ENCODE data around the gene GLUL. TPM values are rescaled to one million over a fixed set of nuclear protein-coding genes. Genes with fewer than 3 reads are reported as not detected.

The GLUL gene
- total RNA-seq, 2 experiments from 2014 or later = 97.5 to 98.0 TPM

DNA sequence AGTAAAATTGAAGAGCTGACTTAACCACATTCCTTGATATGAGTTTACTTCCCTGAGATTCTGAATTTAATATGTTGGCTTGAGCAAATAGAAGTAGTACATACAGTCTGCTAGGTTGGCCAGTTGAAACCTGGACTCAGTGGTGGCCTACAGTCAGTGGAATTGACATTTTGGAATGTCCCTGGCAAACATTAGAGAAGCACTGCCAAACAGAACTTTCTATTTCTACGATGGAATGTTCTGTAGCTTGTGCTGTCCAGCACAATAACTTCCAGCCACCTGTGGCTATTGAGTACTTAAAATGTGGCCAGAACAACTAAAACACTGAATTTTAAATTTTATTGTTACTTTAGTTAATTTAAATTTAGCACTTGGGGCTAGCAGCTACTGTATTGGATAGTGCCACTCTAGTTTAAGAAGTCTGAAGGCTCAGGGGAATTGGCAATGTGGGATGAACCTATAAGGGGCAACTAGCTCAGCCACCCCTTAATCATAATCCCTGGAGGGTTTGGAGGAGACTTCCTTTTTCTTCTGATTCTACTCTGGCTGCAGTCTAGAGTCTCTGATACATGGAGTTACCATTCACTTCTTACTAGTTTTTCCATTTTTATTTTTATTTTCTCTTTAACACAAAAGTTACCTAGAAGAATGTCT lies 19.2 kb upstream of the GLUL start:
- CTCF ChIA-PET = interaction anchor here (1.3 kb wide), 1 partner anchor 267 kb away, joined by 3 read pairs; no protein-coding TSS in a partner anchor
- no peak for ATAC-seq
- H3K9me3 Mint-ChIP-seq (ENCODE audit: insufficient read depth) = no peaks in the 10 kb centered on the region
- H3K27me3 Mint-ChIP-seq (ENCODE audit: low read depth) = peaks cover 45% of the 10 kb centered on the region
- no peak overlapping the region for H3K4me3 Mint-ChIP-seq
- H3K27ac Mint-ChIP-seq = no peak overlapping the region
- POLR2A ChIA-PET = no interaction called here
- H3K36me3 Mint-ChIP-seq (ENCODE audit: low read depth) = no peaks in the 10 kb centered on the region
- no peak for DNase-seq
- peaks cover 3% of the 10 kb centered on the region for H3K4me1 Mint-ChIP-seq (ENCODE audit: low read depth)

GRCh38 chr1:182410138-182410537 lies 18.5 kb upstream of the GLUL start:
- Mint-ChIP-seq H3K9me3 (ENCODE audit: insufficient read depth) (no peaks in the 10 kb centered on the region), H3K27me3 (ENCODE audit: low read depth) (peaks cover 46% of the 10 kb centered on the region), H3K4me1 (ENCODE audit: low read depth) (peaks cover 2% of the 10 kb centered on the region), H3K27ac (no peak overlapping the region), H3K36me3 (ENCODE audit: low read depth) (no peaks in the 10 kb centered on the region), H3K4me3 (no peak overlapping the region)
- no peak for ATAC-seq
- DNase-seq = no peak
- POLR2A ChIA-PET = no interaction called here
- CTCF ChIA-PET = no interaction called here

- no peaks in the 10 kb centered on the region for H3K9me3 Mint-ChIP-seq (ENCODE audit: insufficient read depth)
- peaks cover 2% of the 10 kb centered on the region for H3K4me1 Mint-ChIP-seq (ENCODE audit: low read depth)
- no peak for DNase-seq
- no peaks in the 10 kb centered on the region for H3K36me3 Mint-ChIP-seq (ENCODE audit: low read depth)
- POLR2A ChIA-PET = no interaction called here
- peaks cover 46% of the 10 kb centered on the region for H3K27me3 Mint-ChIP-seq (ENCODE audit: low read depth)
- ATAC-seq = no peak
- no peak overlapping the region for H3K4me3 Mint-ChIP-seq
- CTCF ChIA-PET = interaction anchor here (2.9 kb wide), 1 partner anchor 12 kb away, joined by 18 read pairs; no protein-coding TSS in a partner anchor
- no peak overlapping the region for H3K27ac Mint-ChIP-seq
These were observed 17.0 kb upstream of the GLUL start for GRCh38 chr1:182408435-182409075.

DNA sequence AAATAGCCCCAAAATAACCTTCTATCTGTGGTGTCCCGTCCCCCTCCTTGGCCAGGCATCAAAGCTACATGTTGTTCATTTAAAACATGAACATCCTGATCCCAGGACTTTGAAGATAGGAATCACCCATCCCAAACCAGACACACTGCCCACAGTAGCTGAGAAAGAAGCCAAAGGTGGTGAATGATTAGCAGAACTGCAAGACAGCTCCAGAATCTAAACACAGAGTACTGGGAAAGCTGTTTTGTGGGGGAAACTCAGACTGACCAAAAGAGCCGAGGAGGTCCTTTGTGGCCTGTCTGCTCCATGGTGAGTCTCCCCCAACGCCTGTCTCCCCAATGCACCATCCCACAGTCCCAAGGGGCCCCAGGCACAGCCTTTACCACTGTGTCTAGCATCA lies 16.1 kb upstream of the GLUL start:
- CTCF ChIA-PET = interaction anchor here (1.0 to 2.9 kb wide), 2 partner anchors 11 to 265 kb away, joined by 4 to 18 read pairs; no protein-coding TSS in a partner anchor
- H3K9me3 Mint-ChIP-seq (ENCODE audit: insufficient read depth) = no peaks in the 10 kb centered on the region
- H3K4me1 Mint-ChIP-seq (ENCODE audit: low read depth) = peaks cover 2% of the 10 kb centered on the region
- H3K27ac Mint-ChIP-seq = no peak overlapping the region
- H3K4me3 Mint-ChIP-seq = no peak overlapping the region
- DNase-seq (no peak), ATAC-seq (no peak)
- peaks cover 52% of the 10 kb centered on the region for H3K27me3 Mint-ChIP-seq (ENCODE audit: low read depth)
- no peaks in the 10 kb centered on the region for H3K36me3 Mint-ChIP-seq (ENCODE audit: low read depth)
- POLR2A ChIA-PET = no interaction called here

GRCh38 chr1:182406012-182406411 lies 14.4 kb upstream of the GLUL start:
- CTCF ChIA-PET = interaction anchor here (0.5 to 2.9 kb wide), 3 partner anchors 9 to 325 kb away, joined by 3 to 18 read pairs (median 3); no protein-coding TSS in a partner anchor
- Mint-ChIP-seq H3K9me3 (ENCODE audit: insufficient read depth) (no peaks in the 10 kb centered on the region), H3K27ac (no peak overlapping the region), H3K4me3 (no peak overlapping the region), H3K4me1 (ENCODE audit: low read depth) (peaks cover 2% of the 10 kb centered on the region), H3K27me3 (ENCODE audit: low read depth) (peaks cover 48% of the 10 kb centered on the region), H3K36me3 (ENCODE audit: low read depth) (no peaks in the 10 kb centered on the region)
- DNase-seq (no peak), ATAC-seq (no peak)
- POLR2A ChIA-PET = no interaction called here

GRCh38 chr1:182405578-182405977 lies 14.0 kb upstream of the GLUL start:
- no peak for ATAC-seq
- Mint-ChIP-seq H3K27ac (no peak overlapping the region), H3K4me3 (no peak overlapping the region), H3K4me1 (ENCODE audit: low read depth) (peaks cover 2% of the 10 kb centered on the region), H3K9me3 (ENCODE audit: insufficient read depth) (no peaks in the 10 kb centered on the region), H3K27me3 (ENCODE audit: low read depth) (peaks cover 47% of the 10 kb centered on the region), H3K36me3 (ENCODE audit: low read depth) (no peaks in the 10 kb centered on the region)
- POLR2A ChIA-PET = no interaction called here
- CTCF ChIA-PET = interaction anchor here (0.5 to 1.3 kb wide), 4 partner anchors 9 to 325 kb away, joined by 3 to 7 read pairs (median 4); no protein-coding TSS in a partner anchor
- no peak for DNase-seq

- no peak overlapping the region for H3K27ac Mint-ChIP-seq
- H3K36me3 Mint-ChIP-seq (ENCODE audit: low read depth) = no peaks in the 10 kb centered on the region
- DNase-seq = no peak
- ChIA-PET POLR2A (no interaction called here), CTCF (interaction anchor here (0.9 to 1.3 kb wide), 3 partner anchors 8 to 324 kb away, joined by 4 to 7 read pairs (median 5); no protein-coding TSS in a partner anchor)
- peaks cover 43% of the 10 kb centered on the region for H3K27me3 Mint-ChIP-seq (ENCODE audit: low read depth)
- no peak overlapping the region for H3K4me3 Mint-ChIP-seq
- peaks cover 2% of the 10 kb centered on the region for H3K4me1 Mint-ChIP-seq (ENCODE audit: low read depth)
- no peaks in the 10 kb centered on the region for H3K9me3 Mint-ChIP-seq (ENCODE audit: insufficient read depth)
- no peak for ATAC-seq
These were observed 13.2 kb upstream of the GLUL start for GRCh38 chr1:182404781-182405180.

- Mint-ChIP-seq H3K9me3 (ENCODE audit: insufficient read depth) (no peaks in the 10 kb centered on the region), H3K27ac (no peak within 1 kb of the TSS), H3K4me3 (no peak within 1 kb of the TSS), H3K36me3 (ENCODE audit: low read depth) (no peaks in the 10 kb centered on the region), H3K27me3 (ENCODE audit: low read depth) (peaks cover 28% of the 10 kb centered on the region), H3K4me1 (ENCODE audit: low read depth) (peaks cover 5% of the 10 kb centered on the region)
- ChIA-PET CTCF (interaction anchor here (2.9 to 10.7 kb wide), 2 partner anchors 255 to 315 kb away, joined by 15 to 401 read pairs; no protein-coding TSS in a partner anchor), POLR2A (no interaction called here)
- DNase-seq = no peak
- ATAC-seq = no peak
These were observed 9.0 kb upstream of the GLUL start, which contains the start of gene TEDDM1 for GRCh38 chr1:182400567-182400966. TEDDM1 (minus strand) TSS chr1:182400667; CDS start chr1:182400485, 182 bp downstream.

GRCh38 chr1:182397653-182398393 lies 6.2 kb upstream of the GLUL start:
- H3K27ac Mint-ChIP-seq = no peak overlapping the region
- ChIA-PET CTCF (interaction anchor here (0.8 to 10.7 kb wide), 13 partner anchors 10 to 387 kb away, joined by 3 to 401 read pairs (median 11); no protein-coding TSS in a partner anchor), POLR2A (no interaction called here)
- DNase-seq = no peak
- H3K9me3 Mint-ChIP-seq (ENCODE audit: insufficient read depth) = no peaks in the 10 kb centered on the region
- no peak for ATAC-seq
- peaks cover 25% of the 10 kb centered on the region for H3K27me3 Mint-ChIP-seq (ENCODE audit: low read depth)
- no peaks in the 10 kb centered on the region for H3K36me3 Mint-ChIP-seq (ENCODE audit: low read depth)
- no peak overlapping the region for H3K4me3 Mint-ChIP-seq
- H3K4me1 Mint-ChIP-seq (ENCODE audit: low read depth) = peaks cover 6% of the 10 kb centered on the region

GRCh38 chr1:182395906-182396305 lies 4.3 kb upstream of the GLUL start:
- Mint-ChIP-seq H3K4me1 (ENCODE audit: low read depth) (peaks cover 11% of the 10 kb centered on the region), H3K4me3 (no peak overlapping the region), H3K36me3 (ENCODE audit: low read depth) (peaks cover 3% of the 10 kb centered on the region), H3K27me3 (ENCODE audit: low read depth) (peaks cover 27% of the 10 kb centered on the region), H3K9me3 (ENCODE audit: insufficient read depth) (no peaks in the 10 kb centered on the region), H3K27ac (no peak overlapping the region)
- ATAC-seq = no peak
- no peak for DNase-seq
- ChIA-PET CTCF (interaction anchor here (1.0 to 10.7 kb wide), 23 partner anchors 8 to 344 kb away, joined by 3 to 401 read pairs (median 7); no protein-coding TSS in a partner anchor), POLR2A (interaction anchor here (1.0 kb wide), 1 partner anchor 252 kb away, joined by 5 read pairs; no protein-coding TSS in a partner anchor)

DNA sequence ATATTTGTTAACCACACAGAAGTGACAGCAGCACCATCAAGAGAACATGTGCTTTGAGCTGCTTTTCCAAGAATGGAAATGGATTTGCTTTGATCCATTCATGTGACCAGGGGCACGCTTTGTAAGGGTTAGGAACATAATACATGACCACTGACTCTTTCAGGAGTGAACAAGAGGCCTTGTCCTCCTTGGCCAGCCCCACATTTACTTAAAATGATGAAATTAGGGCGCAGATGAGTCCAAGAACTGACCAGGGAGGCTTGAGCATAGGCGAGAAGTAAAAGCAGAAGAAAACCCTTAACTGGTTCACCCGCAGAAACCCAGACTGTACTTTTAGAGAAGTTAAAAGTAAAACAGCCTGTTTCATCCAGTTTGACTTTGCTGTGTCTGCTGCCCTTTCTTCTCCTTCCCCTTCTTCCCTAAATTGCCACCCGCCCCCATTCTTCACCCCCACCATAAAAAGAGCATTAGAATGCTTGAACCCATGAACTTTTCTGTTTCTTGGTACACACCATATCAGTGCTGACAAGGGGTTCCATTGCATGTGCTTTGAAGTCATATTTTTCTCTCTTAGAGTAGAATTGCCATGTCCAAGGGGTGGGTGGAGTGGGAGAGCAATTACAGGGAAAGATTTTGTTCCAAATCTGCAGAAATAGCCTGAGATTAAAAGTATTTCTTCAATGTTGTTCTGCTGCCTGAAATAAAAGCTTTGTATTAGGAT lies 2.6 kb upstream of the GLUL start:
- peaks cover 13% of the 10 kb centered on the region for H3K36me3 Mint-ChIP-seq (ENCODE audit: low read depth)
- no peak overlapping the region for H3K4me3 Mint-ChIP-seq
- H3K27me3 Mint-ChIP-seq (ENCODE audit: low read depth) = peaks cover 34% of the 10 kb centered on the region
- ATAC-seq (no peak), DNase-seq (no peak)
- no peak overlapping the region for H3K27ac Mint-ChIP-seq
- H3K4me1 Mint-ChIP-seq (ENCODE audit: low read depth) = peaks cover 24% of the 10 kb centered on the region
- ChIA-PET POLR2A (no interaction called here), CTCF (interaction anchor here (1.0 to 10.7 kb wide), 3 partner anchors 205 to 309 kb away, joined by 3 to 401 read pairs (median 90); no protein-coding TSS in a partner anchor)
- H3K9me3 Mint-ChIP-seq (ENCODE audit: insufficient read depth) = no peaks in the 10 kb centered on the region
